Activated CD4-positive, CD25-positive, alpha-beta regulatory T cell treated with anti-CD3 and anti-CD28 coated beads, Interleukin-2, amount 50 U/mL, for 16 hours (primary cell): ENCODE results near the gene INHBB.
"Not testable (repeated sequence)": the region's sequence is repeated elsewhere in the genome, so short reads cannot be mapped to it uniquely, and the experiment has no call there.

Experiments
- DNase-seq: peaks from one replicate; pipeline ENCODE4 v3.0.0-alpha.2; 2020; ENCODE audit warnings: low read depth, low spot score

Gene INHBB

GRCh38 chr2:120346026-120346666 lies at the start of gene INHBB:
INHBB (plus strand) TSS chr2:120346136; CDS start chr2:120346189, 53 bp downstream.
- no peak for DNase-seq

GRCh38 chr2:120298173-120298835 lies 47.6 kb upstream of the INHBB start:
- no peak for DNase-seq

DNA sequence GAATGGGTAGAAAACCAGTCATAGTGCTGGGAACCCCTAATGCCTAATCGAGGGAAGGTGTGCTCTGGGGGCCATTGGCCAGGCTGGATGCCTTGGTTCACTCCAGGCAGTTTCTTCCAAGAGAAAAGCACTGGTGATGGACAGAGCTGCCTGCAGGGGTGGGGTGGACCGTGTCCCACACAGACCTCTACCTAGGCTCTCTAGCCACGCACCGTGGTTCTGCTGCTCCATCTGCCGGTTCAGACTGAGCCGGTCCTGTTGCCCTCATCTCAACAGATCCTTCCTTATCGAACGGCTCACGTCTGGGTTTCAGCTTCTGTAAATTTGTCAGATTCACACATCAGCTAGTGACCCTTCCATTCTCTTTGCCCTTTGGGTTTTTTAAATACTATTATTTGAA lies 46.9 kb upstream of the INHBB start:
- no peak for DNase-seq

DNA sequence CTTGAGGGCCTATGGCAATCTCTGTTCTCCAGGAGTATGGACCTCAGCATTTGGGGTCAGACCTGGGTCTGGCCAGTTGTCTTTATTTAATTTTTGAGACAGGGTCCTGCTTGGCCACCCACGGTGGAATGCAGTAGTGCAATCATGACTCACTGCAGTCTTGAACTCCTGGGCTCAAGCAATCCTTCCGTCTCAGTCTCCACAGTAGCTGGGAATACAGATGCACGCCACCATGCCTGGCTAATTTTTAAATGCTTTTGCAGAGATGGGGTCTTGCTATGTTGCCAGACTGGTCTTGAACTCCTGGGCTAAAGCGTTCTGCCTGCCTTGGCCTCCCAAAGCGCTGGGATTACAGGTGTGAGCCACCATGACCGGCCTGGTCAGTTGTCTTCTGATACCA lies 46.4 kb upstream of the INHBB start:
- DNase-seq = no peak

GRCh38 chr2:120300385-120300784 lies 45.6 kb upstream of the INHBB start:
- no peak for DNase-seq

- no peak for DNase-seq
Observed at GRCh38 chr2:120301284-120301683, 44.7 kb upstream of the INHBB start.

GRCh38 chr2:120302301-120302700 lies 43.6 kb upstream of the INHBB start:
- DNase-seq = no peak

GRCh38 chr2:120303177-120303576 lies 42.8 kb upstream of the INHBB start:
- DNase-seq = no peak

GRCh38 chr2:120305296-120305695 lies 40.6 kb upstream of the INHBB start:
- DNase-seq = no peak

- DNase-seq = no peak
Observed at GRCh38 chr2:120305937-120306490, 39.9 kb upstream of the INHBB start.

GRCh38 chr2:120307482-120307881 lies 38.5 kb upstream of the INHBB start:
- no peak for DNase-seq

DNA sequence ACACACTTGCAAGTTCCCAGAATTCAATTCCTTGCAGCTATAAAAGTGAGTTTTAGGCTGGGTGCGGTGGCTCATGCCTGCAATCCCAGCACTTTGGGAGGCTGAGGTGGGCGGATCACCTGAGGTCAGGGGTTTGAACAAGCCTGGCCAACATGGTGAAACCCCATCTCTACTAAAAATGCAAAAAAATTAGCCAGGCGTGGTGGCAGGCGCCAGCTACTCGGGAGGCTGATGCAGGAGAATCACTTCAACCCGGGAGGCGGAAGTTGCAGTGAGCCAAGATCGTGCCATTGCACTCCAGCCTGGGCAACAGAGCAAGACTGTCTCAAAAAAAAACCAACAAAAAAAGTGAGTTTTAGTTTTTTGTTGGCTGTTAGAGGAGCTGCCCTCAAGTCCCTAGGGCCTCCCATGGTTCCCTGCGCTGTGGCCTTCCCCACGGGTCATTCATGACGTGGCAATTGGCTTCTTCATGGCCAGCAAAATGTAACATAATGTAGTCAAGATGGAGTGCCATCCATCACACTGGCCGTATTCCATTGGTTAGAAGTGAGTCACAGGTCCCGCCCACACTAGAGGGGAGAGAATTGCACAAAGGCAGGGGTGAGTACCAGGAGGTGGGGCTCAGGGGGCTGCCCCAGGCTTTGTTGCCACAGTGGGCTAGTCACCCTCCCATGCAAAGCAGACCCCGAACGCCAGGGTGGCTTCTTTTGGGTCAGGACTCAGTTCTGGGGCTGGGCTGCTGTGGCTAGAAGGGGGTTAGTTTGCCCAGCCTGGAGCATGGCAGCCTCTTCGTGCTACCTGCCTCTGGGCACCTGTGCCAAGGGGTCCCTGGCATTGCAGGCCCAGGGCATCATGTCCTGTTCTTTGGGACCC lies 37.7 kb upstream of the INHBB start:
- no peak for DNase-seq

DNA sequence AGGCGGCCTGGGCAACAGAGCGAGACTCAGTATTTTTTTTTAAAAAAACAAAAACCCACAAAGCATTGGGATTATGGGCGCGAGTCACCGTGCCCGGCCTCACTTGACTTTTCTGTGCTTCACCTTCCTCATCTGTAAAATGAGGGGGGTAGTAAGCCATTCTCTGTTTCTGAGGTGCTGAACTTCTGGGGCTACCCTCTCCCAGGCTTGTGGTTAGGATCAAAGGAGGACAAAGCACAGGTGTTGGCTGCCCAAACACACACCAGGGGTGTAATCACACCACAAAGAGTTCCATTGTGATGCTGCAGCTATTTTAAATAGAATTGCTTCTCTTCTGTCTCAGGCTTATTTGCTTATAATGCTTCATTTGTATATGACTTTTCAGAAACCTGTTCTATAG lies 35.8 kb upstream of the INHBB start:
- DNase-seq = no peak

DNA sequence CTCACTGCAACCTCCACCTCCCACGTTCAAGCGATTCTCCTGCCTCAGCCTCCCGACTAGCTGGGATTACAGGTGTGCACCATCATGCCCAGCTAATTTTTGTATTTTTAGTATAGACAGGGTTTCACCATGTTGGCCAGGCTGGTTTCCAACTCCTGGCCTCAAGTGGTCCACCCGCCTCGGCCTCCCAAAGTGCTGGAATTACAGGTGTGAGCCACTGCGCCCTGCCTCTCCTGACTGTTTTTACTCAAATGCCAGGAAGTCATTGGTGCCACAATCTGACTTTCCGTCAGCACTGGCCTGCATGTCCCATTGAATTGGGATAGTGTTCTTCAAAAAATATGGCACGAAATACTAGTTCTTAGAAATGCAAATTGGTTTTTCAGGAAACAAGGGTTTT lies 35.1 kb upstream of the INHBB start:
- DNase-seq = not testable (repeated sequence)

- DNase-seq = no peak
Observed at GRCh38 chr2:120312076-120312475, 33.9 kb upstream of the INHBB start.

DNA sequence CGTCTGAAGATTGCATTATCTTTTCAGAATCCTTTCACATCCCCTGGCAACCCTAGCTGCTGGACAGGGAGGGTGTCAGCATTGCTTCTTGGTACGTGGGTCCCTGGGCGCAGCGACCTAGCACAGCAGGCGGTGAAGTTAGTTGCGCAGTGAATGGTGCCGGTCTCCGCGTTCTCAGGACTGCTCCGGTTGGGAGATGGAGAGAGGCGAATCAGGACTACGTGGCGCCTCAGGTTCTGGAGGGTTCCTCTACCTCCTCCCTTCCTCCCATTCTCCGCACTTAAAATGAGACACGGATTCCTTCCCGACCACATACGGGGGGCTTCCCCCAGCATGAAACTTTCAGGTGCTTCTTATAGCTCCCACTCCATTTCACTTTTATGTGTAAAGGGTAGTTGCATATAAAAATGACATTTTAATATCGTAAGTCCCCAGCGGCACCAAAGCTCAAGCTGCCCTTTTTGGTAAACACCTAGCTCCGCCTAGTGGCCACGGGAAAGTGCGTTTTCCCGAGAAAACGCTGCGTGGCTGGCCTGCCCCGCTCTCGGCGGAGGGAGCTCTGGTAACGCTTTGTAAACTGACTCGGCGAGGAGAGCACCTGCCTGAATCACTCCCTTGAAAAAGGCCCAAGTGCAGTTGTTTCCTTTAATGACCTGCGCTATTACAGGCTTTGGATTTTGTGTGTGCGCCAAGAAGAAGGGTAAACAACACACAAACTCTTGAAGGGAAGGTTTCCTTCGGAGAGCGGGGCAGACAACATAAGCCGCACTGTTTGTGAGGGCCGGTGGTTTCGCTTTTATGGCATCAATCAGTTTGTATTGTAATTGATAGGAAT lies 32.9 kb upstream of the INHBB start:
- peak; percentile 57 for DNase-seq

DNA sequence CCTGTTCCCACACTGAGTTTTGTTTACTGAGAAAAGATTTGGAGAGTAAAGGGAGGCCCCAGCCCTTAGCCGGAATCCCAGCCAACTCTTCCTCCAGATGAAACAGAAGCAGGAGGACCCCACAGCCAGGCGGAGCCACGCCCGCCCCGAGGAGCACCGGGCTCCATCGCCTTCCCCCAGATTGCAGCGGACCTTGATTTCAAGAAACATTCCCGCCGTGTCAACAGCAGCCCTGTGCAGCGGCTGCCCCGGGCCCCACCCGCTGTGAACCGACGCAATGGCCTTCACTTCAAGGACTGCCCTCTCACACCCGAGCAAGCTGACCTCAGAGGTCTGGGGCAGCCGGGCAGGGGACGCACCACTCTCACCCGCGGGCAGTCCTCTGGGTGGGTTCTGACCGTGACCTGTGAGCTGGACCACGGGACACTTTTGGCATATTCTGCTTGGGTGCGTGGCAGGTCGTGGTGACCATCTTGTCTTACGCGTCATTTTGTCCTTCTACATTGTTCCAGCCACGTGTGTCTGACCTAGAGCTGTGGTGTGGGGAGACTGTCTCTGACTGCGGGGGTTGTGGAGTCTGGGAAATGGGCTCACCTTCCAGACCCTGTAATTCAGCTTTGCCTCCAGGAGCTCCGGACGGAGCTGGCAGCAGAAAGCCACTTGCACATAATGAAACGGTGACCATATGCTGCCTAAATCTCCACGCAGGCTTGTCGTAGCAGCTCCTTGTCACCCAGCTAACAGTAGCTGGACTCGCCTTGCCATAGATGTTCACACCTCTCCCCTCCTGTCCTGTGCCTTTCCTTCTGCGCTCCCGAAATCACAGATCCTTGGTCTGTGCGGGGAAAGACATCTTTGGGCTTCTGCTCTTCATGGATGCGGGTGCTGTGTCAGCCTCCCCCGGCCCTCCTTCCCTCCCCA lies 32.0 kb upstream of the INHBB start:
- DNase-seq = no peak

GRCh38 chr2:120314690-120315366 lies 31.1 kb upstream of the INHBB start:
- no peak for DNase-seq

- no peak for DNase-seq
Observed at GRCh38 chr2:120315367-120316033, 30.4 kb upstream of the INHBB start.
